Activated naive CD8-positive, alpha-beta T cell treated with anti-CD3 and anti-CD28 coated beads, Interleukin-2, amount 10 ng/mL, durations not matched to agents 7 days and 5 days (primary cell): ENCODE data around the gene ZNF785. TPM values are rescaled to one million over a fixed set of nuclear protein-coding genes. Genes with fewer than 3 reads are reported as not detected.

Experiments used
- ATAC-seq: fragments of 150-1000 bp; cut with Tn5 transposase; one replicate; pipeline ENCODE4 v1.10.0; 2021; ENCODE audit warnings: low read depth, moderate library complexity
- POLR2A ChIA-PET: fragments of 350-600 bp; sonication (Branson Sonifier 250); formaldehyde crosslinking; loops from one replicate; lab custom pipeline; 2021; ENCODE audit warnings: antibody characterized with exemption; lab: Charles Lee
- DNase-seq: peaks from one replicate; pipeline ENCODE4 v3.0.0; 2021
- H3K27ac Mint-ChIP-seq: one replicate; pipeline ENCODE4 v1.8.0; 2022; ENCODE audit warnings: mild to moderate bottlenecking, mixed read lengths
- H3K27me3 Mint-ChIP-seq: one replicate; pipeline ENCODE4 v1.8.0; 2022; ENCODE audit warnings: mild to moderate bottlenecking, moderate library complexity, mixed read lengths
- H3K36me3 Mint-ChIP-seq: one replicate; pipeline ENCODE4 v1.8.0; 2021; ENCODE audit warnings: mild to moderate bottlenecking, mixed read lengths
- H3K4me1 Mint-ChIP-seq: one replicate; pipeline ENCODE4 v1.8.0; 2021; ENCODE audit warnings: mixed read lengths
- H3K4me3 Mint-ChIP-seq: one replicate; pipeline ENCODE4 v1.8.0; 2022; ENCODE audit warnings: mild to moderate bottlenecking, moderate library complexity, mixed read lengths
- H3K9me3 Mint-ChIP-seq: one replicate; pipeline ENCODE4 v1.8.0; 2021; ENCODE audit warnings: mixed read lengths
- total RNA-seq, 2 experiments: library from RNA; stranded (reverse); gene quantifications; one replicate each; pipeline ENCODE4 v1.2.3, GENCODE V29; 2021

The ZNF785 gene
- total RNA-seq, 2 experiments from 2014 or later: 22.3 to 24.8 TPM

DNA sequence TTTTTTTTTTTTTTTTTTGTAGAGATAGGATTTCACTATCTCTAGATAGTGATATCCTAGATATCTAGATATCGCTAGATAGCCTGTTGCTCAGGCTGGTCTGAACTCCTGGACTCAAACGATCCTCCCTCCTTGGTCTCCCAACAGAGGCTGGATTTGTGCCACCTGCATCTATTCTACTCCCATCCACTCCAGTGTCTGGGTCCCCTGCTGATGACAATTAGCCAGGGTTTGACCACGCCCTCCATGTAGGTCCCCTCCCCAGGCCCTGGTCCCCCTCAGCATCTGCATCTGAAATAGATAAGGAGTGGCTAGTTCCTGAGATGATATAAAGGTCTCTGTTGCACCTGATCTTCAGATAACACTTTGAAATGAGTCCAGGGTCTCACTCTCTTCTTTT, 16.2 kb downstream of the ZNF785 start:
- Mint-ChIP-seq H3K4me1 (peaks cover 33% of the 10 kb centered on the region), H3K27ac (peak overlapping the region; percentile 32), H3K27me3 (no peaks in the 10 kb centered on the region), H3K36me3 (peaks cover 3% of the 10 kb centered on the region), H3K9me3 (no peaks in the 10 kb centered on the region), H3K4me3 (peak overlapping the region; percentile 19)
- ATAC-seq: no peak
- POLR2A ChIA-PET: interaction anchor here (1.1 to 2.7 kb wide), 5 partner anchors 11 to 110 kb away, joined by 3 to 39 read pairs (median 9); partner anchors contain the start of genes ZNF764 and ZNF785
- no peak for DNase-seq

DNA sequence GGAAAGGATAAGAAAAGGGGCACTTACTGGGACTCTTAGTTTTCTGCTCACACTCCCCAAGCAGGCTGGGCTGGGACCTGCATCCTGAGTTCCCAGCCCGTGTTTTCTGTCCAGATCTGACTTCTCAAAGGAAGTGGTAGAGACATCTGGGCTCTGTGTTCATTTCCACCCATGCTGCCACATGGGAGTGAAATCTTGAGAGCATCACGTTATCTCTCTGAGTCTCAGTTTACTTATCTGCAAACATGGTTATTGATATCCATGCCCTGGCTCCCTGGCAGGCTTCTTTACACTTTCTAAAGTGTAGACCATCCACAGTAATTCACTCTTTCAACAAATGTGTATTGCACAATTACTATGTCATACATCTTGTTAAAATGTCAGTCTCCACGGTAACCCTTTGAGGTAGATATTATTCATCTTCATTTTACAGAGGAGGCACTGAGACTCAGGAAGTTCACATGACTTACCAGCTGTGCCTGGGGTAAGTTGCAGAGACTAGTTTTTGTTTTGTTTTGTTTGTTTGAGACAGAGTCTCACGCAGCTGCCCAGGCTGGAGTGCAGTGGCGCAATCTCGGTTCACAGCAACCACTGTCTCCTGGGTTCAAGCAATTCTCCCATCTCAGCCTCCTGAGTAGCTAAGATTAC, 17.4 kb downstream of the ZNF785 start:
- peak overlapping the region; percentile 77 for H3K4me3 Mint-ChIP-seq
- POLR2A ChIA-PET: interaction anchor here (0.6 to 2.7 kb wide), 11 partner anchors 10 to 760 kb away, joined by 3 to 39 read pairs (median 3); partner anchors contain the start of genes ZNF689, ZNF764 and ZNF785
- ATAC-seq (peak; percentile 35), DNase-seq (no peak)
- peaks cover 29% of the 10 kb centered on the region for H3K4me1 Mint-ChIP-seq
- H3K36me3 Mint-ChIP-seq: peaks cover 3% of the 10 kb centered on the region
- H3K27me3 Mint-ChIP-seq: no peaks in the 10 kb centered on the region
- peak overlapping the region; percentile 94 for H3K27ac Mint-ChIP-seq
- H3K9me3 Mint-ChIP-seq: no peaks in the 10 kb centered on the region

DNA sequence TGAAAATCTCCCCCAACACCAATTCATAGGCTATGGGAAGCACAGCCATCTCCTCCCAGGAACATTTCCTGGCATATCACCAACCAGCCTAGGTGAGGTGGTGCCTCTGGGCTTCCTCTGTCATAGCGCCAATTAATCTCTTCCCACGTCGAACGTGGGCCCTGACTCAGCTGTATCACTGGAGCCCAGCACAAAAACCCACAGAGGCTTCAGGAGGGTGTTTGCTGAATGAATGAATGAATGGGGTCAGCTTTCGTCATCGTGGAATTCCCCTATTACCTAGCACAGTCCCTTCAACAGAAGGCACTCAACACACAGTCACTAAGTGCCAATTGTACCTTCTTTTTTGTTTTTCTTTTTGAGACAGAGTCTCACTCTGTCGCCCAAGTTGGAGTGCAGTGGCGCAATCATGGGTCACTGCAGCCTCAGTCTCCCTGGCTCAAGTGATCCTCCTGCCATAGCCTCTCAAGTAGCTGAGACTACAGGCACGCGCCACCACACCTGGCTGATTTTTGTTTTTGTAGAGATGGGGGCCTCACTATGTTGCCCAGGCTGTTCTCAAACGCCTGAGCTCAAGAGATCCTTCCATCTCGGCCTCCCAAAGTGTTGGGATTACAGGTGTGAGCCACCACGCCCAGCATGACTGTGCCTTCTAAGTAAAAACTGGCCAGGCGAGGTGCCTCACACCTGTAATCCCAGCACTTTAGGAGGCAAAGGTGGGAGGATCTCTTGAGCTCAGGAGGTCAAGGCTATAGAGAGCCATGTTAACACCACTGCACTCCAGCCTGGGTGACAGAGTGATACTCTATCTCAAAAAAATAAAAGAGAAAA, 18.1 kb downstream of the ZNF785 start:
- DNase-seq: no peak
- Mint-ChIP-seq H3K4me3 (no peak overlapping the region), H3K4me1 (peaks cover 26% of the 10 kb centered on the region), H3K27ac (peak overlapping the region; percentile 94), H3K9me3 (no peaks in the 10 kb centered on the region), H3K36me3 (peaks cover 3% of the 10 kb centered on the region), H3K27me3 (no peaks in the 10 kb centered on the region)
- POLR2A ChIA-PET: interaction anchor here (0.6 to 2.7 kb wide), 6 partner anchors 10 to 40 kb away, joined by 3 to 39 read pairs (median 7); partner anchors contain the start of genes ZNF747, ZNF764 and ZNF785
- ATAC-seq: no peak

DNA sequence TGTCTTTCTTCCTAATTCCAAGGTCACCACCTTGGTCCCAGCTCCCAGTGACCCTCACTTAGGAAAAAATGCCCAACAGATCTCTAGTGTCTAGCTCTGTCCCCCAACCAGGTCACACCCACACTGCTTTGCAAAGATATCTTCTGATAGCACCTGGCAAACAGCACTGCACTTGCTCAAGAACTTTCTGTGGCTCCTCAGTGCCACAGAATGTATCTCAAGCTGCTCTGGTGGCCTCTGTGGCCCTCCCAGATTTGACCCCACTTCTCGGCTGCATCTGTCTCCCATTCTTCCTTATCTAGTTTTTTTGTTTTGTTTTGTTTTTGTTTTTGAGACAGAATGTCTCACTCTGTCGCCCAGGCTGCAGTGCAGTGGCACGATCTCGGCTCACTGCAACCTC, 19.0 kb downstream of the ZNF785 start:
- Mint-ChIP-seq H3K27ac (no peak overlapping the region), H3K36me3 (peaks cover 3% of the 10 kb centered on the region), H3K4me1 (peaks cover 24% of the 10 kb centered on the region), H3K4me3 (no peak overlapping the region), H3K27me3 (no peaks in the 10 kb centered on the region), H3K9me3 (no peaks in the 10 kb centered on the region)
- DNase-seq (no peak), ATAC-seq (no peak)
- POLR2A ChIA-PET: interaction anchor here (0.6 to 2.7 kb wide), 4 partner anchors 9 to 93 kb away, joined by 3 to 39 read pairs (median 3); partner anchors contain the start of genes ZNF747 and ZNF764

DNA sequence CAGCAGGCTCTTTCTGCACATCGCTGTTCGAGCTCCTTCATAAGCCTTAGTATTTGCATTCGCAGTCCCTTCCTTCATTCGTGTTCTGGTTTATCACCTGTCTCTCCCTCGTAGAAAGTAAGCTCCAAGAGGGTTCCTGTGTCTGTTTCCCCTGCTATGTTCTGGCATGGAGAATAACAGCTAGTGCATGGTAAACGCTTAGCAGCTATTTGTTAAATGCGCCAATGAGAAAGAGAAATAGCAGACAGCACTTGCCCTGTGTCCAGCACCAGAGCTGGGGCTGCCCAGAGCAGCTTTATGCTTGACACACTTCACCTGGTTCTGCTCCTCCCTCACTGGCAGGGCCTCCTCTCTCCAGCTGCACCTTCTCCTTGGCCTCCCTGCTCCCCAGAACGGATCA, 19.5 kb downstream of the ZNF785 start:
- no peak for ATAC-seq
- Mint-ChIP-seq H3K36me3 (peaks cover 3% of the 10 kb centered on the region), H3K27me3 (no peaks in the 10 kb centered on the region), H3K9me3 (no peaks in the 10 kb centered on the region), H3K27ac (no peak overlapping the region), H3K4me3 (no peak overlapping the region), H3K4me1 (peaks cover 28% of the 10 kb centered on the region)
- DNase-seq: no peak
- POLR2A ChIA-PET: interaction anchor here (0.8 to 1.0 kb wide), 2 partner anchors 92 to 136 kb away, joined by 3 read pairs; partner anchors contain the start of gene DCTPP1

DNA sequence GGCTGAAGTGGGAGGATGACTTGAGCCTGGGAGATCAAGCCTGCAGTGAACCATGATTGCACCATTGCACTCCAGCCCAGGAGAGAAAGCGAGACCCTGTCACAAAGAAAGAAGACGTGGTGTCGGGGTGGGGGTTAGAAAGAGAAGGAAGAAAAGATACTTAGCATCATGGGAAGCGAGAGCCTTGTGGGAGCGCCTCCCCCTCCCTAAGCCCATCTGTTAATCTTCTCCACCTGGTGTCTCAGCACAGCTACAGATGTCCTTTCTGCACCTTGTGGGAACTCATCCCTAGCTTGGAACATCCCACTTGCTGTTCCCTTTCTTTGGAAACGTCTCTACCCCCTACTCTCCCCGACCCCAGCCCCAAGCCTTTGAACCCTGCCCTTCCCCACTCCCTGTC, 20.0 kb downstream of the ZNF785 start:
- H3K4me1 Mint-ChIP-seq: peaks cover 30% of the 10 kb centered on the region
- peak overlapping the region; percentile 36 for H3K27ac Mint-ChIP-seq
- no peak for ATAC-seq
- POLR2A ChIA-PET: interaction anchor here (0.8 to 1.0 kb wide), 2 partner anchors 92 to 136 kb away, joined by 3 read pairs; partner anchors contain the start of gene DCTPP1
- no peak overlapping the region for H3K4me3 Mint-ChIP-seq
- H3K9me3 Mint-ChIP-seq: no peaks in the 10 kb centered on the region
- no peak for DNase-seq
- H3K27me3 Mint-ChIP-seq: no peaks in the 10 kb centered on the region
- H3K36me3 Mint-ChIP-seq: peaks cover 3% of the 10 kb centered on the region

DNA sequence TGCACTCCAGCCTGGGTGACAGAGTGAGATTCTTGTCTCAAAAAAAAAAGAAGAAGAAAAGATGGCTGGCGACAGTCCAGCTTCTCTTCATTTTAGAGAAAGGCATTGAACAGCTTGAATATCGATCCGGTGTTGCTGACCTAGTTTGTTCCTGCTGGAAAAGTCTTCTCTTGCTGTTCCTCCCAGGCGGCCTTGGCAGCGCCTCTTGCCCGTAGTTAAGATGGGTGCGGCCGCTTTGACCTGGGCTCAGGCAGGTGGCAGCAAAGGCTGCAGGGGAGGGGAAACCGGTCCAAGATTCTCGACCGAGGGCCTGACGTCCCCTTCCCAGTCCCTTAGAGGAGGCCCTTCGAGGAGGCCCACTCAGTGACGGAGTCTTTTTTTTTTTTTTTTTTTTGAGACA, 23.5 kb downstream of the ZNF785 start:
- POLR2A ChIA-PET: interaction anchor here (0.6 to 2.5 kb wide), 9 partner anchors 9 to 88 kb away, joined by 3 to 20 read pairs (median 5); partner anchors contain the start of genes ZNF688, ZNF747 and ZNF768
- ATAC-seq: no peak

DNA sequence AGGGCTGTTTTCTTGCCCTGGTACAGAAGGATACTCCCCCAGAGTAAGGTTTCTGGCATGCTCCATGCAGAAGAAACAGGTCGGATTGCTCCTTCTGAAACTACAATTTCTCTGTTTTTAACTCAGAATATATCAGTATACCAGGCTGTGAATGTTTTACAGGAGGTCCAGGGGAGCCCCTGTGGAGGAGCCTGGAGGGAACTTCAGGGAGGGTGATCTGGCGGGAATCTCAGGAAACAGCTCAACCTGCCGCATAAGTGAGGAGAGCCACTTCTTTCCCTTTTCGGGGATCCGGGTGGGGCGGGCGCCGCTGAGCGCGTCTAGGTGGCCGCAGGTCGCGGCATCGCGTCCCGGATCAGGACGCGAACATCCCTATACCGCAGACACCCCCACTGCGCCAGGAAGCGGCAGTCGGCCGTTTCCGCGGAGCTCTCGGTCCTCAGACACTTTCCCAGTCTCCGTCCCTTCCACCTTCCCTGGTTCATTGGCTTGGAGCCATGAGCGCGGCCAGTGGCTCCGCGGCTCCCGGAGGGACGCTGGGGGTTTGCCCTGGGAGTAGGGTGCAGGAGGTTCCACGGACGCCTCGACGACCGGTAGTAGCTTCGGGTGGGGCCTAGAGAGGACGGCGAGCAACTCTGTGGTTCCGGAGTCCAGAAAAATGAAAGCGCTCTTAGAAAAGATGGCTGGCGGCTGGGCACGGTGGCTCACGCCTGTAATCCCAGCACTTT, 24.2 kb downstream of the ZNF785 start:
- no peaks in the 10 kb centered on the region for H3K9me3 Mint-ChIP-seq
- POLR2A ChIA-PET: interaction anchor here (0.6 to 2.5 kb wide), 10 partner anchors 10 to 88 kb away, joined by 3 to 20 read pairs (median 6); partner anchors contain the start of genes ZNF688, ZNF747 and ZNF768
- peaks cover 17% of the 10 kb centered on the region for H3K4me1 Mint-ChIP-seq
- H3K36me3 Mint-ChIP-seq: peaks cover 2% of the 10 kb centered on the region
- ATAC-seq (no peak), DNase-seq (peak; percentile 56)
- H3K27ac Mint-ChIP-seq: peak overlapping the region; percentile 86
- H3K27me3 Mint-ChIP-seq: no peaks in the 10 kb centered on the region
- H3K4me3 Mint-ChIP-seq: peak overlapping the region; percentile 83

More for the DNA sequence above, 23.5 kb downstream of the ZNF785 start:
- DNase-seq: no peak
- Mint-ChIP-seq H3K4me1 (peaks cover 18% of the 10 kb centered on the region), H3K27me3 (no peaks in the 10 kb centered on the region), H3K36me3 (no peaks in the 10 kb centered on the region), H3K9me3 (no peaks in the 10 kb centered on the region), H3K27ac (peak overlapping the region; percentile 86), H3K4me3 (peak overlapping the region; percentile 83)

DNA sequence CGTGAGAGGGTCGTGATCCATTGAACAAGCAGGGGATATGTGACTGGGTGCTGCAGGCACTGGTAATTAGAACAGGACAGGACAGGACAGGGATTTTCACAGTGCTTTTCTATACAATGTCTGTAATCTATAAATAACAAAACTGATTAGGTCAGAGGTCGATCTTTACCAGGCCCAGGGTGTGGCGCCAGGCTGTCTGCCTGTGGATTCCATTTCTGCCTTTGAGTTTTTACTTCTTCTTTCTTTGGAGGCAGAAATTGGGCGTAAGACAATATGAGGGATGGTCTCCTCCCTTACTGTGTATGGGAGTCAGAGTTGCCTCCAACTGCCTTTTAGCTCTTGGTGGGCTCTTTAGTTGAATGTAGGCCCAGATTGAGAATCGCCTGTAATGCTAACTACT, 25.8 kb downstream of the ZNF785 start:
- Mint-ChIP-seq H3K4me1 (peaks cover 20% of the 10 kb centered on the region), H3K27ac (no peak overlapping the region), H3K4me3 (peak overlapping the region; percentile 26), H3K27me3 (no peaks in the 10 kb centered on the region), H3K36me3 (peaks cover 7% of the 10 kb centered on the region), H3K9me3 (no peaks in the 10 kb centered on the region)
- no peak for ATAC-seq
- POLR2A ChIA-PET: interaction anchor here (0.5 to 3.5 kb wide), 3 partner anchors 12 to 75 kb away, joined by 4 to 68 read pairs (median 20); partner anchors contain the start of genes ZNF688 and ZNF747
- no peak for DNase-seq

DNA sequence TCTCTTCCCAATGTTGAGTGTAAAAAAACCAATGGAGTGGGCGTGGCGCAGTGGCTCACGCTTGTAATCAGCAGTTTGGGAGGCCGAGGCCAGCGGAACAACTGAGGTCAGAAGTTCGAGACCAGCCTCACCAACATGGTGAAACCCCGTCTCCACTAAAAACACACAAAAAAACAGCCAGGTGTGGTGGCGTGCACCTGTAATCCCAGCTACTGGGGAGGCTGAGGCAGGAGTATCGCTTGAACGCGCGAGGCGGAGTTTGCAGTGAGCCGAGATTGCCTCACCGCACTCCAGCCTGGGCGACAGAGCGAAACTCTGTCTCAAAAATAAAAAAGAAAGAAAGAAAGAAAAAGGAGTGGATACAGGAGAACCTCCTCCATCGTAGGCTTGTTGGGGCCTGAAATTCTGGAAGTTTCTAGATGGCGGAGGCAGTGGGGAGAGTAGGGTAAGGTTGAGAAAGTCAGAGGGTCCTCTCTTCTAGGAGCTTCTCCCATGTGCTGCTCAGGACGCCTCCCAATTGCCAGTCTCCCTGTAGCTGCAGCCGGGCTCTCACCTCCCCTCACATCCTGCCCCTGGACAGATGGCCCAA, 26.6 kb downstream of the ZNF785 start:
- POLR2A ChIA-PET: interaction anchor here (0.6 to 3.5 kb wide), 13 partner anchors 9 to 478 kb away, joined by 3 to 131 read pairs (median 8); partner anchors contain the start of genes CORO1A, DCTPP1, FBRS and ZNF688
- H3K36me3 Mint-ChIP-seq: peaks cover 14% of the 10 kb centered on the region
- DNase-seq (no peak), ATAC-seq (no peak)
- no peaks in the 10 kb centered on the region for H3K9me3 Mint-ChIP-seq
- H3K4me1 Mint-ChIP-seq: peaks cover 27% of the 10 kb centered on the region
- peak overlapping the region; percentile 91 for H3K27ac Mint-ChIP-seq
- H3K4me3 Mint-ChIP-seq: peak overlapping the region; percentile 90
- no peaks in the 10 kb centered on the region for H3K27me3 Mint-ChIP-seq

DNA sequence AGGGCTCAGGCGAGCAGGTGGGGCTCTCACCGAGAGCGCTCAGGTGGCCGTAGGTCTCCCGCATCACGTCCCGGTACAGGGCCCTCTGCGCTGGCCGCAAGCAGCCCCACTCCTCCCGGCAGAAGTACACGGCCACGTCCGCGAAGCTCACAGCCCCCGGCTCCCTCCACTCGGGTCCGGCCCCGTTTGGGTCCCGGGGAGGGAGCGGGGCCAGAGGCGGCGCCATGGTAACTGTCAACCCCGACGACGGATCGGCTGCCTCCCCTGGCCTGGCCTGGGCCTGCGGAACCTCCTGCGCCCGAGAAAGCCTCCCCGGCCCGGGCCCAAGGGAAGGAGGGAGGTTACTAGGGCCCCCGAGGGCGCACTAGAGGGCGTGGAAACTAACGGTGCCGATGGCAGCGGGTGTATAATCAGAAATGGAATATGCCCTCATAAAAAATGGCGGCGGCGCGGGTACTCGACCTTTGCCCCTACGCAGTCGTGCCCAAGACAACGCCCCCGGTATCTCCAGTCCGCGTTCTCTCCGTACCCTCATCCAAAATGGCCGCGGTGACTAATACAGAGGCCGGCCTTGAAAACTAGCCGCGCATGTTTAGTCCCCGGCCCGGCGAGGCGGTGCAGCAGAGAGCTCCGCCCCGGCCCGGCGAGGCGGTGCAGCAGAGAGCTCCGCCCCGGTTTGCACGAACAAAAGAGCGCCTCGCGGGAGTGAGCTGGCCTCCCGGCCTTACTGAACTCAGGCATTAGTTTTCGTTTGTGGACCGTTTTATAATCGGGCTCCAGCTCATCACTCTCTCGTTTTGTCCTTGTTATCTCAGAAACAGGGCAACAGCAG, 27.3 kb downstream of the ZNF785 start, which contains the start of gene ZNF764:
ZNF764 (minus strand) TSS at position 418 of the 832 bp plus-strand sequence; CDS start at position 226, 192 bp downstream.
- no peaks in the 10 kb centered on the region for H3K9me3 Mint-ChIP-seq
- H3K27me3 Mint-ChIP-seq: no peaks in the 10 kb centered on the region
- H3K36me3 Mint-ChIP-seq: peaks cover 15% of the 10 kb centered on the region
- peak; percentile 94 for DNase-seq
- peaks cover 34% of the 10 kb centered on the region for H3K4me1 Mint-ChIP-seq
- peak within 1 kb of the TSS; percentile 91 for H3K27ac Mint-ChIP-seq
- H3K4me3 Mint-ChIP-seq: peak within 1 kb of the TSS; percentile 90
- POLR2A ChIA-PET: interaction anchor here (0.6 to 3.5 kb wide), 19 partner anchors 10 to 478 kb away, joined by 3 to 131 read pairs (median 5); partner anchors contain the start of genes CORO1A, DCTPP1, FBRS and ZNF688
- peak; percentile 97 for ATAC-seq
